OCI-M2 (cell line): ENCODE results near the gene PTPN14.

Experiments
- DNase-seq: peaks from one replicate; lab custom pipeline; 2025; ENCODE audit not compliant: unreplicated experiment; lab: John Stamatoyannopoulos, UW

Gene PTPN14

GRCh38 chr1:214341459-214341858 is 209.9 kb downstream of the PTPN14 start:
- DNase-seq, result no peak

GRCh38 chr1:214338212-214338611 is 213.2 kb downstream of the PTPN14 start:
- no peak for DNase-seq

- DNase-seq, result no peak
These were observed 213.9 kb downstream of the PTPN14 start for GRCh38 chr1:214337511-214337910.

- DNase-seq, result no peak
These were observed 214.4 kb downstream of the PTPN14 start for GRCh38 chr1:214337015-214337414.

- DNase-seq, result no peak
These were observed 215.8 kb downstream of the PTPN14 start for GRCh38 chr1:214335567-214335966.

- no peak for DNase-seq
These were observed 218.2 kb downstream of the PTPN14 start for GRCh38 chr1:214332946-214333798.

GRCh38 chr1:214331827-214332423 is 219.5 kb downstream of the PTPN14 start:
- DNase-seq, result no peak

- DNase-seq, result no peak
These were observed 220.2 kb downstream of the PTPN14 start for GRCh38 chr1:214331180-214331579.

GRCh38 chr1:214330715-214331114 is 220.7 kb downstream of the PTPN14 start:
- DNase-seq, result no peak

- DNase-seq, result no peak
These were observed 221.2 kb downstream of the PTPN14 start for GRCh38 chr1:214330222-214330621.

GRCh38 chr1:214329470-214330220 is 221.8 kb downstream of the PTPN14 start:
- DNase-seq, result no peak

- no peak for DNase-seq
These were observed 222.5 kb downstream of the PTPN14 start for GRCh38 chr1:214328770-214329469.

- DNase-seq, result no peak
These were observed 223.9 kb downstream of the PTPN14 start for GRCh38 chr1:214327514-214327913.

GRCh38 chr1:214326406-214326805 is 225.0 kb downstream of the PTPN14 start:
- no peak for DNase-seq

- no peak for DNase-seq
These were observed 226.3 kb downstream of the PTPN14 start for GRCh38 chr1:214324896-214325800.

- no peak for DNase-seq
These were observed 229.5 kb downstream of the PTPN14 start for GRCh38 chr1:214321705-214322453.

- no peak for DNase-seq
These were observed 231.5 kb downstream of the PTPN14 start for GRCh38 chr1:214319938-214320337.

- no peak for DNase-seq
These were observed 232.3 kb downstream of the PTPN14 start for GRCh38 chr1:214318956-214319736.

- no peak for DNase-seq
These were observed 233.0 kb downstream of the PTPN14 start for GRCh38 chr1:214318356-214318755.
